ENCODE results near the gene FOXJ1.
"Not testable (repeated sequence)": the region's sequence is repeated elsewhere in the genome, so short reads cannot be mapped to it uniquely, and the experiment has no call there.

The FOXJ1 gene, protein sequence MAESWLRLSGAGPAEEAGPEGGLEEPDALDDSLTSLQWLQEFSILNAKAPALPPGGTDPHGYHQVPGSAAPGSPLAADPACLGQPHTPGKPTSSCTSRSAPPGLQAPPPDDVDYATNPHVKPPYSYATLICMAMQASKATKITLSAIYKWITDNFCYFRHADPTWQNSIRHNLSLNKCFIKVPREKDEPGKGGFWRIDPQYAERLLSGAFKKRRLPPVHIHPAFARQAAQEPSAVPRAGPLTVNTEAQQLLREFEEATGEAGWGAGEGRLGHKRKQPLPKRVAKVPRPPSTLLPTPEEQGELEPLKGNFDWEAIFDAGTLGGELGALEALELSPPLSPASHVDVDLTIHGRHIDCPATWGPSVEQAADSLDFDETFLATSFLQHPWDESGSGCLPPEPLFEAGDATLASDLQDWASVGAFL

DNA sequence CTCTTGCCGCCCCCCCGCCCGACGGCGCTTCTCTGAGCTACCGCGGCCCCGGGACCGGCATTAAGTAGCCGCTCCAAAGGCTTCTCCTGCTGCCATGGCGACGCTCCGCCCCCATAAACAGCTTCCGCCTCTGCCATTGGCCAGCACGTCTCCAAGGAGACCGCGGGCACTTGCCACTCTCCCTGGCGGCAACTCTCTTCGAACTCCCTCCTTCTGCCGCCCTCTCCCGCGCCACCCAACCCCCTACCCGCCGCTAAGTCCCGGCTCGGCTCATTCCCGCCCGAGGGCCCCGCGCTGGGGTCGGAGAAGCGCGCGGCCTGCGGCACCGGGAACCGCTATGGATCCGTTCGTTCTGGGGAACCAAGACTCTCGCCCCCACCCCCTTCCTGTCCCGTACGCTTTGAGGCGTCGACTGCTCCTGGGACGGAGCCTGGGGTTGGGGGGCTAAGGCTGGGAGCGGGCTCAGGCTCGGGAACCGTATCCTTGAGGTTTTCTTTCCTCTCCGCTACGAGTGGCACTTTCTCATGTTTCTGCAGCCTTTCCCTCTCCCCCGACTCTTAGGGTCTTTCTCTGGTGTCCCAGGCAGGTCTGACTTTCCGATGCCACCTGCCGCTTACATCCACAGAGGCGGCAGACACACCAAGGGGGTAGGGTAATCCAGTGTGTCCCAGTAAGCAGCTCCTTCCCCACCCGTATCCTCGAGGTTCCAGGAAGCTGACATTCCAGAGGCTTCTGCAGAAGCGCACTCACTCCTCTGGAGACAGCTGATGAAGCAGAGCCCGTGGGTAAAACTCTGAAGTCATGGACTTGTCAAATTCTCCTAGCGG lies at the start of gene FOXJ1:
Gene FOXJ1 (minus strand): TSS at position 34 of the 827 bp plus-strand sequence. CDS start 850 bp downstream, outside the sequence.
- DNase-seq, result peak; percentile 83

DNA sequence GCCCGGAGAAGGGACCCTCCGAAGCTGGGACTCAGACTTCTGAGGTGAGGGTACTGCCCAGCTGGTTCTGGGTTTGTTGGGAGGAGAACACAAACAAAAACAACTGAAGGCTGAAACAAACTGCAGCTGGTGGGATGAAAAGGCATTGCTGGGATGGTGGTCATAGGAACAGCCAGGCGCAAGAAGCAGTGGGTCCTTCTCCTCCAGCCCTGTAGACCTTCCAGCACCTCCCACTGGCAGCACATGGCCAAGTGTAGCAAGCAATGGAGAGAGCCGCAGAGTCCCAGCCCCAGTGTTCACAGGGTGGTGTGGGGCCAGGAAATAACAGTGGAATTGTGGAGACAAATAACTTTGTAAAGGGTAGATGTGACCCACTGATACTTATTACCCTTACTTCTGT lies 48.7 kb upstream of the FOXJ1 start:
- DNase-seq, result no peak

DNA sequence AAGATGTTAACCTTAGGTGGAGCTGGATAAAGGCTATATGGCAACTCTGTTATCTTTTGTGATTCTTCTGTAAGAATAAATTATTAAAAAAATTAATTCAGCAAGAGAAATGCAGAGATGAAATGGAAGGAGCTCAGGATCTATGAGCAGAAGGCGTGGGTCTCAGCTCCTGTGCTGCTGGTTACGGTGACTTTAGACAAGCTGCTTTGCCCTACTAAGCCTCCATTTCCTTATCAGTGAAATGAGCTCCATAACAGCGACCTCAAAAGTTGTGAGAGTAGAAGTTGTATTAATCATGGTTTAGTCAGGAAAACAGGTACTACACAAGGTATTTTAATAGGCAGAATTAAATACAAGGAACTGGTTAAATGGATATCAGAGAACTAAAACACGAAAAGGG lies 48.2 kb upstream of the FOXJ1 start:
- no peak for DNase-seq

DNA sequence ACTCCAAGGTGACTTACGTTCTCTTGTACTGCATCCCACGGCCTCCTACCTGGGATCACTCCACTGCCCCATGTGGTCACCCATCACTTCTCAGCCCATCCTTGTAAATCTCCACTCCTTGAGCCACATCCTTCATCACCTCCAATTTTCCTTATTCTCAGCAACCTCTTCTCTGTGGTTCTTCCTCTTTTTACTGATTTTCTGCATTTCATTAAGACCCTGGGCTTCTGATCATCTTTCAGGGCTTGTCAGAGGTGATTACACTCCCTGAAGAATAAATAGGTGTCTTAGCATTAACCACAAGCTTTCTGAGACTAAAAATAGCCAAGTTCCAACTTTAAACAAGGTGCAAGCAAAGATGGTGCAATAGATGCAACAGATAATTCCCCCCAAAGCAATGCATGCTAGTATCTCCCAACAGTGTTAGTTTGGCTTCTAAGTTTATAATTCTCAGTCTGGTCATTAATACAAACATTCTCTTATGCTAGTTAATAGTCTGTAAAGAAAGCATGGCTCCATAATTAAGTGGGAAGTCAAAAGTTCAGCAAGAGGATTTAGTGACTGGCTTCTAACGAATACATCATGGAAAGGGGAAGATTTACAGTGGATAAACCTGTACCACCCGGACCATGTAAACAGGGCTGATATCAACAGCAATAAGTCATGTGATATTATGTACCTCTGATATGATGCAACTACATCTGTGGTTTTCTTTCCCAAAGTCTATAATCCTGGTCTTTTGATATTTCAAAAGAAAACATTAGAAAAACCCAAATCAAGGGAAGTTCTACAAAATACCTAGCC lies 47.4 kb upstream of the FOXJ1 start:
- DNase-seq, result no peak

DNA sequence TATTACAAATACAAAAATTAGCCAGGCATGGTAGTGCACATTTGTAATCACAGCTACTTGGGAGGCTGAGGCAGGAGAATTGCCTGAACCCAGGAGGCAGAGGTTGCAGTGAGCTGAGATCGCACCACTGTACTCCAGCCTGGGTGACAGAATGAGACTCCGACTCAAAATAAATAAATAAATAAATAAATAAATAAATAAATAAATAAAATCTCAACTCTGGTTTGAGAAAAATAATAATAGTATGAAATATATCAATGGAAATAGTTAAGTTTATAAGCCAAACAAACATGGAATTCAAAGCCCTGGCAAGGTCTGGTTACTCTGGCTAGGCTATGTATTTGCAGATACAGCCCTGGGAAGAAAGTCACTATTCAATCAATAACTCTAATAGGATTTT lies 45.7 kb upstream of the FOXJ1 start:
- not testable (repeated sequence) for DNase-seq

DNA sequence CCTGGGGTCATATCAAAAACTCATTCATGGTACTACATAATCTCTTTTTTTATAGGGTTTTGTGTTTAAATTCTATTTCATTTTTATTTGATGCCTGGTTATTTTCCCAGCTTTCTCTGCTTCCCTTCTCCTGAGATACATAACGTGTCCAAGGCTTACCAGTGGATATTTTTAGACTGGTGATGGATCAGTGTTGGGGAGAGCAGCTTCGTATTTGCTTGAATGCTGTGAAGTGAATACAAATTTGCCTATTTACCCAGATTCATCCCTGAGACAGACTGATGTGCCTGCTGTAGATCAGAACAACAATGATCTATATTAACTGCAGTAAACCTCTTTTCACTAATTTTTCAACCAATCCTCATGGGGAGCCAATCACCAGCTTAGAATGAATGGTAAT lies 43.2 kb upstream of the FOXJ1 start:
- DNase-seq, result no peak

DNA sequence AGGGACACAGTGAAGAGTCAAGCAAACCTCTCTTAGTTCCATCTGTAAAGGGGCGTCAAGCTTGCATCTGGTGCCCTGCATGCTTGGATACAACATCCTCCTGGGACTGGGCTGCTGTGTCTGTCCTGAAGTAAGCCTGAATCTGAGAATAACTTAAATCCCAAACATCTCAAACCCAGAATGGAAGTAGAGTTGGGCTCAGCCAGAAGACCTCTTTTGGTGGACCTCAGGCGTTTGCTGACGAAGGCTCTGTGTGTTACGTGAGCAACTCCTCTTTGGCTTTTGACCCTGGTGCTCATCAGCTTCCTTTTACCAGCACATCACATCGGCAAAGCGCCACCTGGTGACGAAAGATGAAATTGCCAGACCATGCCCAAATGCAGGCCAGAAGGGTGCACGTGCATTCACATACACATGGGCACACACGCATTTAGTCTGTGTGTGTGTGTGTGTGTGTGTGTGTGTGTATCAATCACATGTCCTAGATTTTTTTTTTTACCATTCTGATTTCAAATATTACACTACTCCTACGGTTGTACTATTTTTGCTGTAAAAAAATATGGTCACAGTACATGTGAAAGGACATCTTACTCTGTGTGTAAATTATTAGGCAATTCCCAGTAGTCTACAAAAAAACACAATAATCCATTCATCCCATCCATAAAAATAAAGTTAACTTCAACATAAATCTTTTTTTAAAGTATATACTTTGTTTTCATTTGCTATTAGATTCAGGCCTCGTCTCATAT lies 41.1 kb upstream of the FOXJ1 start:
- DNase-seq, result peak; percentile 90

DNA sequence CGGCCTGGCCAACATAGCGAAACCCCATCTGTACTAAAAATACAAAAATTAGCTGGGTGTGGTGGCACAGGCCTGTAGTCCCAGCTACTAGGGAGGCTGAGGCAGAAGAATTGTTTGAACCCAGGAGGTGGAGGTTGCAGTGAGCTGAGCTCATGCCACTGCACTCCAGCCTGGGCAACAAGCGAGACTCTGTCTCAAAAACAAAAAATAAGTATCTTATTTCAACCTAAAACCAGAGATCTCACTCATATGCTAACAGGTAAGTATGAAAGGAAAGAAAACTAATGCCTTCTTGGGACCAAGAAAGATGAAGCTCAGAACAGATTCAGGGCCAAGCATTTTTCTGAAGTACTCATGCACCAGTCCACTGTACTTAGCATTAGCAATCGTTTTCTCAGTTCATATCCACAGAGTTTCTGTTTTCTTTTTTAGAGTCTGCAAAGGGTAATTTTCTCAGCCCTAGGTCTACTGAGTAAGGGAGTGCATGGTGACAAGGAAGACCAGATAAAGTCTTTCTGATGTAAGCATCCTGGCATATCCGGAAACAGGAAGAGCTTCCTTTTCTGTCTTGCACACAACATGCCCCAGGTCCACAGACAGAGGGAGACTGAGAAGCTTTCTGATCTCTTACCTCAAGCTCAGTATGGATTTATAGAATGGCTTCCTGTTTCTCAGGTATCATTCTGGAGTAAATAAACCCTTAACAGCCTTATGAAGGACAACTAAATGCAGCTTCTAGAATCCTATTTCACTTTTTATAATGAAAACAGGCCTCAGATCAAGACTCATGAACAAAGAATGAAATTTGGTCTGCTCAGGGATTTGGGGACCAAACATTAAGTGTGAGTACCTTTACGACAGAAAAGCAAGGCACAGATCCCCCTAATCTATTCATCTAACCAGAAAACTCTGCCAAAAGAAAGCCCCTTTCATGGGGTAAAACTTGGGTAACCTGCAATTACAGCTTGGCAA lies 38.7 kb upstream of the FOXJ1 start:
- DNase-seq, result no peak

DNA sequence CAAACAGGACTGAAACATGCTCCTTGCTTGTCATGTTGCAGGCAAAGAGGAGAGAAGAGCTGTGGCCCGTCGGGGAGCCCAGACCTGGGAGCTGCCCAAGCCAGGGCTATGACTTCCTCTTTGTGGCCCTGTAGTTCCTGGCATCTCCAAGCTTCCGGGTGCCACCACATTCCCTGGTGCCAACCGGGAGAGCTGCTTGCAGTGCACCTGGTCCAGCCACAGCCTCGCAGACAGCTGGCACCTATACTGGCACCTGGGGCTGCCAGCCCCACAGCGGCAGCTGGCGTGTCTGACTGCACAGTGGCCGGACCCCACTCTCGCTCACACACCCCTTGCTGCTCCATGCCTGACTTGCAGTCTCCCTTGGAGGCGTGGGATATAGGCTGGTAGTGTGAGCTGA lies 37.1 kb upstream of the FOXJ1 start:
- DNase-seq, result no peak

DNA sequence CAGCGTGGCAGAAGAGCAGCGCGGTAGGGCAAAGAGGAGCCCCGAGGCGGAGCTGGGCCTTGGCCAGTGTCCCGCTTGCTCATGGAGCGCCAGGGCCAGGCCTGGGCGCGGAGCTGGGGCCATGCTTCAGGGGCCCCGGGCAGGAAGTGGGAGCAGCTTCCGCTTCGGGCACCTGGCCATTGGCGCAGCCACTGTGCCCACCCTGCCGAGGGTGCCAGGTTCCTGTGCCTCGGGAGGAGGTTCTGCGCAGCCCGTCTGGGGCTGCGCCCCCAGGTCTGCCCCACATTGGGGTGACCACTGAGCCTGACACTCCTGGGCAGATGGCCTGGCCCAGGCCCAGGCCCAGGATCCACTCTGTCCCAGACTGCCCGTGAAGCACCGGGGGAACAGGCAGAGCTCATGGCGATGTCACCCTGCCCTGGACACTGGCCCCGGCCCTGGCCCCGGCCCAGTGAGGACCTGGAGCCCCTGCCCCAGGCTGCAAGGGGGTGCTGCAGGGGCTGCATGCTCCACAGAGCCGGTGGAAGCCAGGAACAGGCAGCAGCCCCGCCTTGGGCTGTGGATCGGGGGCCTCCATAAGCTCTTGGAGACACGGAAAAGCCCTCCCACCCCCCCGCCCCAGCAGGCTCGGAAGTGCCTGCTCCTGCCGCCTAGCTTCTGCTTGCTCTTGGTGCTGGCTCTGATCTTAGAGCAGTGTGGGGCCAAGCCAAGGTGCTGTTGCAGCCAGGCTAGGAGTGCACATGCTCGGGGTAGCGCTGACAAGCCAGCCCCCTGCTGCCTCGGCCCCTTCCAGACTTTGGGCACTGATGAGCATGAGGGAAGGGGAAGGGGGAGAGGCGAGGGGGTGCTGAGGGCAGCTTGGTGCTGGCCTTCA lies 35.9 kb upstream of the FOXJ1 start:
- no peak for DNase-seq

DNA sequence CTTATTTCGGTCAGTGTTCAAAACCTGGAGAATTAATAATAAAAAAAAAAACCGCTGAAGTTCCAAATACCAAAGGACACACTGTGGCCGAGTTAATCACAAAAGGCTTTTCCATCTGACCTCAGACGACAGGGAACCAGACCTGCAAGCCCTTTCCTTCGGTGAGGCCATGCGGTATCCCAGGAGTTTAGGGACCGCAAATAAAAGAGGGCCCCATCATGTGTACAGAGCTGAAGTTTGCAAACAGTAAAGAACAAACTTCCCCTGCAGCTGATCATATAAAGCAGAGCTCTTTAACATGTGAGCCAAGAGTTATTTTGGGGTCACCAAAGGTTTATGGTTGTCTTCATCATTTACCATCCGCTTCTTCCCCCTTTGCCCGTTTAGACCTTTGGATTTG lies 33.0 kb upstream of the FOXJ1 start:
- DNase-seq, result no peak

DNA sequence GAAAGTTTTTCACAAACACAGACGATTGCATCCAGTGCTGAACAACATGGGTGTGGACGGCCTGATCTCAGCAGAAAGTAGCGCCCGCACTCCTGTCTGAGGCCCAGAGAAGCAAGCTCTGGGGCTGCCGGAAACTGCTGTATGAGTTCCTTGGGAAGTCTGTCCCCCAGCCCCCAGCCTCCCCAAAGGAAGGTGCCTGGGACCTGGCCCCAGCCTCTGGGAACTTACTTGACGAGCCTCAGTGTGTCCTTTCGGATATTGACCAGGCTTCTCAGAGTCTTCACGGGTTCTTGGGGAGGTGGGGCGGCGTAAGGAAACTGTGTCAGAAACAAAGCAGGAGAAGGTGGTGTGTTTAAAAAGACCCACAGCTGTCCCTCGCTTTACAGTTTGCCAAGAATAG lies 32.4 kb upstream of the FOXJ1 start:
- no peak for DNase-seq

DNA sequence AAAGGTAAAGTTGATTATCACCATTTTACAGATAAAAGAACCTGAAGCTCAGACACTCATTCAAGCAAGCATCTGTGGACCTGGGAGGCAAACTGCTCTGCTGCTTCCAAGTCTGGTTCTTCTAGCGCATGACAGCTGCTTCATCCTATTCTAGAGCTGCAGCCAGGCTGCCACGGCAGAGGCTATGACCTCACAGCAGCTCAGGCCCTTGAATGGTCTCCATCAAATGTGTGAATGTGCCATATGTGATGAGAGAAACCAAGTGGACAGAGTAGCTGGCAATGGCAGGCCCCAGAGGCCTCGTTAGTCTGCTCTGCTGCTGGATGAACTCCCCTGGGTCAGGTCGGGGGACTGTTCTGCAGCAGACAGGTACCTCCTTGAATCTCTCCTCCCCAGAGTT lies 30.7 kb upstream of the FOXJ1 start:
- no peak for DNase-seq

DNA sequence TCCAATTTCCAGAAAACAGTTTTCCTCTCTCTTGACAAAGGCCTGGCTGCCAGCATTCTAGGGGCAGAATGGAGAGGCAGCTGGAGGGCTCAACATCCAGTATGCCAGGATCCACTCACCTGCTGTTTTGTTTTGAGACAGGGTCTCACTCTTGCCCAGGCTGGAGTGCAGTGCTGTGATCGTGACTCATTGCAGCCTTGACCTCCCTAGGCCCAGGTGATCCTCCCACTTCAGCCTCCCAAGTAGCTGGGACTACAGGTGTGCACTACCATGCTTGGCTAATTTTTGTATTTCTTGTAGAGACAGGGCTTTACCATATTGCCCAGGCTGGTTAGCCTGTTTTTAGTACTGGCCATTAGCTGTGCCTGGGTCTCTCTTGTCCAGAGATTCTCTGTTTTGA lies 29.1 kb upstream of the FOXJ1 start:
- DNase-seq, result no peak

DNA sequence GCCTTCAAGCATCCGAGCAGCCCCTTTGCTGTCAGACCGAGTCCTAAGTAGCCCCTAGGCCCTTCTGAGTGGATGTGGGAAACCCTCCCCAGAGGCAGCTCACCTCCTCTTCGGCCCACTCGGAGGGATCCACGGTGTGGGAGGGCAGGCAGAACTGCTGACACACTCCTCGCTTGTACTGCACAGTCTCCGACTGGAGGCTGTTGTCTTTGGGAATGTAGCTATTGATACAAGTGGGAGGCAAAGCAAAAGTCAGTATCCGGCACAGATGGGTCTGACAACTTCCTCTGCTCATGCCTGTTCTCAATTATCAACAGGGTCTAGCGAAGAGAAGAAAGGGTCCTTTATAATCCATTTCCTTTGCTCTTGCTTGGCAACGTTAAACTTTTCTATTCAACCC lies 25.9 kb upstream of the FOXJ1 start:
- no peak for DNase-seq

DNA sequence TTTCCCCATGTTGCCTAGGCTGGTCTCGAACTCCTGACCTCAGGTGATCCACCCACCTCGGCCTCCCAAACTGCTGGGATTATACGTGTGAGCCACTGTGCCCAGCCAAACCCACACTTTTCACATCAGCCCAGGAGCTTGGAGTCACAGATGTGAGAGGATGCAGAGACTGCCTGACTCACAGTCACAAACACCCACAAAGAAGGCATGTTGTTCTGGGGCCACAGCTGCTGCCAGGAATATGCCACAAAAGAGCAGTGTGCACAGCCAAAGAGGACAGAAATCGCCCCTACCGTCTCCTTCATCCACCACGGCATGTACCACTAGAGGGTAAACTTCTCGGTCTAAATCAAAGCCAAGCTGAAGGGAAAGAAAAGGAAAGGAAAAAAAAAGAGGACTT lies 25.1 kb upstream of the FOXJ1 start:
- no peak for DNase-seq

DNA sequence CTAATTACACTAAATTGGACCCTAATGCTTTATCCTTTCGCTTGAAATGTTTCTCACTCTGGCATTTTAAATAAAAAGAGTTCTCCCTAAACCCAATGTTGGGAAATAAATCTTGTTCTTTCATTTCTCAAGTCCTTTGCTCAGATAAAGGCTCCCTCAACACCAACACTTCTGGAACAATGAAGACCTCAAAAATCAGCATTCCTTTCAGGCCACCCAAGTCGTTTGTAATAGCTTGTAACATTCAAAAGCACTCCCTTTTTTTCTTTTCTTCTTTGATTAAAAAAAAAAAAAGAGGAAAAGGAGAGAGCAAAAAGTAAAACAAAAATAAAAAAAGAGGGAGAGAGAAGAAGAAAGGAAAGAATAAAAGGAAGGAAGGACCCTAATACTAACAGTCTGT lies 23.3 kb upstream of the FOXJ1 start:
- no peak for DNase-seq

DNA sequence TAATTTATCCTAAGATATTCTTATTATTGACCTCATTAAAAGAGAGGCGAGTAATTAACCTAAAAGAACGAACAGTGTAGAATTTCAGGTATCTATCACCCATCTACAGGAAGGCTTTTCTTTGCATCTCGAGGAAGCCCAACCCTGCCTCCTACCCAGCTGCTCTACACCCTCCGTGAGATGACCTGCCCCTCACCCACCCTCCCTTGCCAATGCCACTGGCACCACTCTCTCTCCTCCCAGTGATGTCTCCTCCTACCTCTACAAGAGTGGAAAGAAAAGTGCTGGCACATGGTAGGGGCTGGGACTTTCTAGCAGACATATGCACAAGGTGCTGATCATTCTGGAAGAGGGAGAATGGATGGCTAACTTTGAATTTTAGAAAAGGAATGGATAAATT lies 22.9 kb upstream of the FOXJ1 start:
- DNase-seq, result no peak

DNA sequence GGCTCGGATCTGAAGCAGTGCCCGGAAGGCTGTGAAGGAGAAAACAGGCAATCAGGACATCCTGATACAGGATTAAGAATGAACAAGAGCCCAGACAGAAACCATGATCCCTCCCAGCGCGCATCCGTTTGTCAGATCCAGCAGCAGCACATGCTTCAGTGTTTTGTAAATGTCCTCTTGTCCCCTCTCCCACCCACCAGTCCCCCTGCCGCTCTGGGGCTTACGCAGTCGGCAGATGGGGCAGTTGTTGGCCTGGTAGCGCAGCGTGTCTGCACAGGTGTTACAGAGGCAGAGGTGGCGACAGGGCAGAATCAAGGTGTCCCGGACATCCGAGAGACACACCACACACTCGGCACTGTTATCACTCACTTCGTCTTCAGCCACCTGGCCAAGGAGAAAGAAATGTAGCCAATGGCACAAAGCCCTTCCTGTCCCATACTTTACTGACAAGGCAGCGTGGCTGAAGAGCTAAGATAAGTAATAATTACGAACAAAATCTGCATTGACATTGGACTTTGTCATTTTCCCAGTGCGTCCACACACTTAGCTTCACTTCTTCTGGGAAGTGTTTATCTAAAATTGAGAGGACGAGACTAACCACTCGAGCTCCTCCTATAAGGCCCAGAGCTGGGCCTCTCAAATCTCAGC lies 20.7 kb upstream of the FOXJ1 start:
- DNase-seq, result no peak

Data from stimulated activated naive CD4-positive, alpha-beta T cell treated with Interleukin-2 at 50 U/mL for 16 hours (primary cell).